ENCODE data around the gene ZDHHC17.

Gene ZDHHC17

DNA sequence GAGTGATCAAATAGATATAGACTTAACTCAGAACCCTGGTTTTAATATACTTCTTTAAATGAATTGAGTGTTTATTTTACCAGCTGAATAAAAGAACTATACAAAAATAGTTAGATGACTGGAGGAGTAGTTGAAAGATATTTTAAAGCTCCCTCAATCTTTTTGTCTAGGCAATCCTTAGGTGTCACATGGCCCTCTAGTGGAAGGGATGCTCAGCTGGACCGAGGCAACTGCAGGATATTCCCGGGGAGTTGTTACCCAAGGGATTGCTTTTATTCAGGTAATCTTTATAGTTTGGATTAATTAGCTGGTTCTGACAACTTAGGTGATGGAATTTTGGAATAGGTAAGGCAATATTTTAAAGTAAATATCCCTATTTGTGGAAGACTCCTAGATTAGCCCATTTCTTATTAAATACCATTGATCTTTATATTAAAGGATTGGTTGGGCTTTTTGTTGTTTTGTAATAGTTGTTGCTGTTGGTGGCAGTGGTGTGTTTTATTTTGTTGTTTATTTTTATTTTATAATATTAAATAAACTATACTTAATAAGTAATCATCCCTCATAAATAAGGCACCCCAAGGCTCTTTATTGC, 57.1 kb downstream of the ZDHHC17 start:
- no peak for DNase-seq (ENCODE audit: low read depth)

- DNase-seq (ENCODE audit: low read depth), result no peak
These were observed 66.5 kb downstream of the ZDHHC17 start for GRCh38 chr12:76830436-76830835.

GRCh38 chr12:76836633-76837032, 72.7 kb downstream of the ZDHHC17 start:
- no peak for DNase-seq (ENCODE audit: low read depth)

GRCh38 chr12:76847260-76847659, 83.3 kb downstream of the ZDHHC17 start:
- no peak for DNase-seq (ENCODE audit: low read depth)

DNA sequence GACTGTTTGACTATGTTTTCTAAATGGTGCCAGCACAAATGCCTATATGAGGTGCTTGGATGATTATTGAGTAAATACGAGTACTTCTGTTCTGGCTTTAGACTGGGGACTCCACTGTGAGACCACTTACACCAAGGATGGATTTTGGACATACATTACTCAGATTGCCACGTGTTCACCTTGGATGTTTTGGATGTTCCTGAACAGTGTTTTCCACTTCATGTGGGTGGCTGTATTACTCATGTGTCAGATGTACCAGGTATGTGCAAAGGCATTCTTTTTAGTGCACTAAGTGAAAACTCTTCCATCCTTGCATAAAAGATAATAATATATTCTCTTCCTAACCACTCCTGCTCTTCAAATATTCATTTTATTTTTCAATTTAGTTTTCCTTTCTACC, 84.2 kb downstream of the ZDHHC17 start:
- DNase-seq (ENCODE audit: low read depth), result no peak

GRCh38 chr12:76852106-76852505, 88.2 kb downstream of the ZDHHC17 start:
- no peak for DNase-seq (ENCODE audit: low read depth)

DNA sequence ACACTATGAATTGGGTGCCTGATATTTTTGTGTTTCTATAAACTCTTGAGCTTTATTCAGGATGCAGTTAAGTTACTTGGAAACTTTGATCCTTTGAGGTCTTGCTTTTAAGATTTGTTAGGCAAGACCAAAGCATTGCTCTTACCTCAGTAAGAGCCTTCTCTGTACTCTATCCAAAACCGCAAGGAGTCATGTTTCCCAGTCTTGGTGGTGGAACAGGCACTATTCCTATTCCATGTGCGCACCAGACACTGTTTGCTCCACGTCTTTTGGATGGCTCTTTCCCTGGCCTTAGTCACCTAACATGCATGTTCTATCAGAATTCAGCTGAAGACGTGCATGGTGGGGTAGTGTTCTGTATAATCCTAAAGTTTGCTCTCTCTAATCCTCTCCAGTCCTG, 91.4 kb downstream of the ZDHHC17 start:
- DNase-seq (ENCODE audit: low read depth), result no peak

DNA sequence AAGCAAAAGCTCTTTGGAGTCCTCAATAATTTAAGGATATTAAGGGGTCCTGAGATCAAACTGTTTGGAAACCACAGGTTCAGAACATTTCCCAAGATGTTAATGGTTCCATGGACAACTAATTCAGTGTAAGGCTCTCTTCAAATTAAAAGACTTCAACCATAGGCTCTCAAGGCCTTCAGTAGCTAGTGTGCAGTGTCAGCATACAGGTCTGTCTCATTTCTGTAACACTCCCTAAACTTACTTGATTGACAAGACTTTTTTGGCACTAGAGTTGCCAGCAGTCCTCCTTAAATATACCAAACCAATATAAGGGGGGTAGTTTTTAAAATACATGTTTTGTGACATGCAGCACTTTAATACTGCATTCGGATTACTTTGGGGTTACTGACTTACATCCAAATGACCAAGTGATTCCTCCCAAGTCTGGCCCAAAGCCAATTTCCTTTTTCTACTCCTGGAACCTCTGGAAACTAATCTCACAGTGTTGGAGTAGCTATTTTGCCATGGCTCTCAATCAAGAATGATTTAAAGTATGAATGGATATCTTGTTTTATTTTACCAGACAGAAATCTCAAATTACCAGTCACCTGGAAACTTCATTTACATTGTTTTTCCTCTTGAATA, 92.2 kb downstream of the ZDHHC17 start:
- DNase-seq (ENCODE audit: low read depth), result no peak

DNA sequence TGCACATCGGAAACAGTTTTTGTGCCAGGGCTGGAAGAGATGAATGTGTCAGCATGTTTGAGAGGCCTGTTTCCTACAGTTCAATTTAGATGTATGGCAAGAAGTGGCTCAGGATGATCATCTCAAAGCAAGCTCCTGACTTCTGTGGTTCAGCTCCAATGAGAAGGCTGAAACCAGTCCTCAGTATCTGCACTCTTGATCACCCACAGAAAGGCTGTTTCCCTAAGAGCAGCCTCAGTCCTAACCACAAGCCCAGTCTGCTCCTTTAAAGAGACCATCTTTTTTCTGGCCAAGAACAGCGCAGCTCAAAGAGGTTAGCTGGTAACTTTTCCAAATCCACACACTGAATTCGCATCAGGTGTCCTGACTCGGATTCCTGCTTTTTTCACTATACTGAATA, 95.7 kb downstream of the ZDHHC17 start:
- no peak for DNase-seq (ENCODE audit: low read depth)

- no peak for DNase-seq (ENCODE audit: low read depth)
These were observed 96.3 kb downstream of the ZDHHC17 start for GRCh38 chr12:76860256-76860655.

- DNase-seq (ENCODE audit: low read depth), result no peak
These were observed 99.2 kb downstream of the ZDHHC17 start for GRCh38 chr12:76863005-76863670.

DNA sequence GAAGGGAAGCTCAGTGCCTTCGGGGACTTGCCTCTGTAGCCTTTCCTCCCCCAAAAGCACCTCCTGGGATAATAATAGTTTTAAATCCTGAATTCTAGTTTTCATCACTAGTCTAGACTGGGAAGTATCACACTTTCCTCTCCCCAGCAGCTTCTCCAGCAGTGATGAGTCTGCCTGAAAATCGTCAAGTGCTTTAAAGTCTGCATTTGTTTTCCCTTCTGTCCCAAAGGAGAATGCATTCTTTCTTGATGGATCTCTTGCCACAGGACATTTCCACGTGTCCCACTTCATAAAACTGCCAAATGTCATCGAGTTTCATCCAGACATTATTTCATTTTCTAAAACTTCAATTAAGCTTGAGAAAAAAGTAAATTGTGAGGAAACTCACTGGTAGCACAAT, 99.9 kb downstream of the ZDHHC17 start:
- no peak for DNase-seq (ENCODE audit: low read depth)

DNA sequence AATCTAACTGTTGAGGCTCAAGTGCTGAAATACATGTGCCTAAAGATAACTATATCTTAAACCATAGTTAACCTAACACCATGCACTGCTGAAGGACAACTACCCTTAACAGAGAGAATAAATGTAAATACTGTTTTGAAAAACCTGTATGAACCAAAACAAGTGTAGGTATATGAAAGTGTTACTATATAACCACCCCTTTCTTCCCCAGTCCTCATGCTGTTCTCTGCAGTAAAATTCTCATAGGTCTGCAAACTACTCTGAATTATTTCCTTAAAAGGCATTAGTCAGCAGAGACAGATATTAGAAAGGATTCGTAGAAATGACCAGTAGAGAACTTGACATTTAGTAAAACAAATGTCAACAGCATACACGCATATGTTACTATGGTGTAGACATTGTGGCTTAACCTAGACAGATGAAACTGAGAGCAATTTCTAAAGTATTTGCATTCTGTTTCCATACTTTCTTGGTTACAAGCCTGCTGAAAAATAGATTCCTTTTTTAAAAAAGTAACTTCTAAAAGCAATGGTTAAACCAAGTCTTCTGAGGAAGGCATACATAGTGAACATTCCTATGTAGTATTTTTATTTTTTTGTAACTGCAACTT, 101.0 kb downstream of the ZDHHC17 start:
- DNase-seq (ENCODE audit: low read depth), result no peak

DNA sequence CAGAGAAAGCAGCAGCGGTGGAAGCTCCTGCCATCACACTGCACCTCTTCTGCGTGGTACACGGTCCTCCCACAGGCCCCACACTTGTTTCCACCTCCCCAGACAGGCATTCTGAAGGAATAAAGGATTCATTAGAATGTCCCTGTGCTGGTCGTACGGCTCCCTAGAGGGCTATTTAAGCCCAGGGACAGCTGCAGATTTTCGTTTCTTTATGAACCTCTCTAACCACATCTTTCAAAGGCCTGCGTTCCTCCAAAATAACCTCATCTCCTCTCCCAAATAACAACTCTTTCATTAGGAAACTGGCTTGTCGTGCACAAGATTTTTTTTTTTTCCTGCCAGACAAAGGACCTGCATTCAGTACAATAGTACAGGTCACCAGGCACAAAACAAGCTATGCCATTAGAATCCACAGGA, 102.2 kb downstream of the ZDHHC17 start:
- DNase-seq (ENCODE audit: low read depth), result no peak

- DNase-seq (ENCODE audit: low read depth), result no peak
These were observed 102.8 kb downstream of the ZDHHC17 start for GRCh38 chr12:76866726-76867125.

DNA sequence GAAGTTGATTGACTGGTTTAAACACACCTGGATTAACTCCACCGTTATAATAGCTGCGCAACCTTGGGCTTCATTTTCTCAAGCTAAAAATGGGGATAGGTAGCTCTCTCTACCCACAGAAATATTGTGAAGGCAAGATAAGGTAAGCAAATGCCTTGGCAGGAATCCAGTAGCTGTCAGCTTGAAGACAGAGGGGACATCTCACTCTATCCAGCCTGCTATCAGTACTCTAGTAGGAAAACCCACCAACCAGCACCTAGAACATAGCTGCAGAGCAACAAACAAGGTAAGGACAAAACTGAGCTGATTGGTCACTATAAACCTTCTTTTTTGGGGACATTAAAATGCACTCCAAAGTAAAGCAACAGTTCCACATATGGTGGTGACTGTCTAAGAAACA, 107.2 kb downstream of the ZDHHC17 start:
- no peak for DNase-seq (ENCODE audit: low read depth)

DNA sequence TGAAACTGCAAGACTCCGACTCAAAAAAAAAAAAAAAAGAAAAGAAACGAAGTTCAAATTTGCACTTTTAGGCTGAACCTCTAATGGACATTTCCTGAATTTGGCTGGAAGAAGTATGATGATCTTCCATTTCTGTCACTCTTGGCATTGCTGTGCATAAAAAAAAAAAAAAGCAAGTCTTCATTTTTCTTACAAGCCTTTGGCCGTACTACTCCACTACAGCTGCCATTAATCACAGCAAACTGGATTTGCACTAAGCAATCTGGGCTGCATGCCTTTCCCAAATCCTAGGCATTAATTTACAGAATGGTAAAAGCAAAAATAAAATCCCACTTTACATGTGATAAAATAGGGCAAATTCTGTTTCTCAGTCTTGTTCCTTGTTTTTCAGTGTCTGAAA, 107.8 kb downstream of the ZDHHC17 start:
- no peak for DNase-seq (ENCODE audit: low read depth)

DNA sequence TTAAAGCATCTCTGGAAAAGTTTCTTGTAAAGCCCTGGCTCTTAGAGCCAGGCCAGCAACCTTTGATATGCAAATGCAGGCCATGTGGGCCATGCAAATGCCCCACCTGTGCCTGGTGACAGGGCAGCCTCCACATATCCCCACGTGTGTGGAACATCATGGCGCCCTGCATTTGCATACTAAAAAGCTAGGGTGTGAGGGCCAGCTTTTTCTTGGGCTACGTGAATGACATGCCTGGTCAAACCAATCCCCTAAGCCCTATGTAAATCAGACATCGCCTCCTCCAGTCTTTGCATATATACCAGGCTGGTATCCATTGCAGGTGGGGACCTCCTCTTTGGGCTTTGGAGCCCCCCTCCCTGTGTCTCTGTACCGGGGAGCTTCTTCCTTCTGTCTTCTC, 108.5 kb downstream of the ZDHHC17 start:
- DNase-seq (ENCODE audit: low read depth), result no peak

- DNase-seq (ENCODE audit: low read depth), result no peak
These were observed 110.1 kb downstream of the ZDHHC17 start for GRCh38 chr12:76874027-76874426.

- DNase-seq (ENCODE audit: low read depth), result no peak
These were observed 110.7 kb downstream of the ZDHHC17 start for GRCh38 chr12:76874491-76875190.

DNA sequence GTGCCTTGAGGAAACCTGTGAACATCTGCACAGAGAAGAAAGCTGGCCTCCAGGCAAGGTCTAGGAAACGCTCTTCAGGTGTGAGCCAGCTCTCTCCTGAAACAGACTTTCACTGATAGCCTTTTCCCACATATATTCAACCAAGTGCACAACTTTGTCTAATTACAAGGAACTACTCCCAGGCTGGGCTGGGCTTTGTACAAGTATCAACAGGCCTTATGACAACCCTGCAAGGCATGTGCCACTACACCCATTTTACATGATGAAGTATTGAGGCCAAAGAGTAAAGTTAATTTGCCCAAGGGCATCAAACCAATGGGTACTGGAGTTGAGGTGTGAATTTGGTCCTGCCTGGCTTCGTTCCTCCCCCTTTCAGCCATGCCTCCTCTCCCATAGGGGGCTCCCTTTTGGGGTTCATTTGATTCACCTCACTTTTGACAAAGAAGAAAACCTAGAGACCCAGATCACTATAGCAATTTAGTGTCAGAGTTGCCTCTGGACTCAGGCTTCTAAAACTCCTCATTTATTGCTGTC, 112.8 kb downstream of the ZDHHC17 start:
- DNase-seq (ENCODE audit: low read depth), result no peak
